GM21447 (cell line): ENCODE results near the gene LMF2.
A peak's percentile ranks its signal among the peaks of the same experiment; 100 is the strongest.
"Not testable (repeated sequence)": the region's sequence is repeated elsewhere in the genome, so short reads cannot be mapped to it uniquely, and the experiment has no call there.

Experiments used
- ATAC-seq: cut with Tn5 transposase; IDR thresholded peaks from one replicate; pipeline ENCODE4 v1.9.1; 2021; ENCODE audit not compliant: unreplicated experiment

Gene LMF2

GRCh38 chr22:50507421-50507990, at the start of gene LMF2:
Gene LMF2 (minus strand): TSS chr22:50507702. CDS start chr22:50507675, 27 bp downstream.
- ATAC-seq: peak; percentile 44

- ATAC-seq: no peak
Observed at GRCh38 chr22:50556703-50557102, 49.2 kb upstream of the LMF2 start.

GRCh38 chr22:50553310-50553709, 45.8 kb upstream of the LMF2 start:
- ATAC-seq: no peak

- ATAC-seq: no peak
Observed at GRCh38 chr22:50551160-50551752, 43.8 kb upstream of the LMF2 start.

GRCh38 chr22:50550395-50550794, 42.9 kb upstream of the LMF2 start:
- ATAC-seq: no peak

- ATAC-seq: no peak
Observed at GRCh38 chr22:50548921-50549790, 41.7 kb upstream of the LMF2 start.

- no peak for ATAC-seq
Observed at GRCh38 chr22:50548040-50548920, 40.8 kb upstream of the LMF2 start.

- ATAC-seq: no peak
Observed at GRCh38 chr22:50547263-50547985, 39.9 kb upstream of the LMF2 start.

- ATAC-seq: no peak
Observed at GRCh38 chr22:50546326-50547262, 39.1 kb upstream of the LMF2 start.

- no peak for ATAC-seq
Observed at GRCh38 chr22:50545522-50546325, 38.2 kb upstream of the LMF2 start, which contains the start of gene KLHDC7B. Gene KLHDC7B (plus strand): TSS chr22:50545899. CDS start chr22:50546244, 345 bp downstream.

- no peak for ATAC-seq
Observed at GRCh38 chr22:50544746-50545253, 37.3 kb upstream of the LMF2 start.

GRCh38 chr22:50544078-50544745, 36.7 kb upstream of the LMF2 start:
- ATAC-seq: no peak

- peak; percentile 22 for ATAC-seq
Observed at GRCh38 chr22:50542416-50542927, 35.0 kb upstream of the LMF2 start.

GRCh38 chr22:50541667-50542026, 34.1 kb upstream of the LMF2 start:
- not testable (repeated sequence) for ATAC-seq

GRCh38 chr22:50540381-50540780, 32.9 kb upstream of the LMF2 start:
- ATAC-seq: no peak

GRCh38 chr22:50537765-50538164, 30.3 kb upstream of the LMF2 start:
- no peak for ATAC-seq

GRCh38 chr22:50536226-50536625, 28.7 kb upstream of the LMF2 start:
- ATAC-seq: no peak
